ENCODE data around the gene CD82. TPM values are rescaled to one million over a fixed set of nuclear protein-coding genes. Genes with fewer than 3 reads are reported as not detected.

Gene CD82
- polyA plus RNA-seq, 1 of the 3 experiments (the other 2 are of a cell fraction) = 39.2 TPM

DNA sequence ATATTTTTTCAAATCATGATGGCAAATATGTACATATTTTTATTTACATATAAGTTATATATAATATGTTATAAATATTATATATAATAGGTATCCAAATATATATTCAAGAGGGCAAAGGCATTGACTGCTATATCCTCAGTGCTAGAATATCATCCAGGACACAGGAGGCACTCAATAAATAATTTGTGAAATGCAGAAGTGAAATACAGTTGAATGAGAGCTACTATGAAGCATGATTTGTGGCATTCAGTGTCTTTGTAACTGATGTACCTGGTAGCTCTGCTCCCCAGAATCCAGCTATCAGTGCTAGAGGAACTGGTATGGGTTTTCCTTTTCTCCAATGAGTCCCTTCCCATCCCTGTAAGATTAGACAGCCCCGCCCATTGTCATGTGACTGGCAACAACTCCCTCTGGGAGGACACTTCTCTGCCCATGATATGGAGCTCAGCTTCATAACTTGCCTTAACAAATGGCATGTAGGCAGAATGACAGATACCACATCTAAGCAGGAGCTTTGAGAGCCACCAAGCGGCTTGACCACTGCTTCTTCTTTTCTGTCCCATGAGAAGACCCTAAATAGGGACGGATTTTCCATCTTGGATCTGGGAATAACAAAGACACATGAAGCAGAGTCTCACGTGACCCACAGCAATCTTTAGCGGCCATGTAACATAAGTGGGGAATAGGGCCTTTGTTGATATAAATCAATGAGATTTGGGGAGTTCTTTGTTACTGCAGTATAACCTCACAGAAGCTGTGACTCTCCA is 10.2 kb upstream of the CD82 start:
- no peak overlapping the region for H3K9ac ChIP-seq
- H3K4me1 ChIP-seq (ENCODE audit: control insufficient read depth in 1 of 2, insufficient read depth in 2 of 2, low read depth in 1 of 2, low read length in 1 of 2) = peaks cover 0 to 5% of the 10 kb centered on the region in 2 experiments; a peak in 1 of 4 replicates
- H3F3A ChIP-seq (replicated peaks; ENCODE audit: insufficient read depth) = no peaks in the 10 kb centered on the region
- no peak for DNase-seq
- no peaks in the 10 kb centered on the region for H3K36me3 ChIP-seq (replicated peaks in 1 of 2; ENCODE audit: control insufficient read depth in 1 of 2, insufficient read depth in 2 of 2, low read length in 1 of 2)
- no peaks in the 10 kb centered on the region for H3K27me3 ChIP-seq (ENCODE audit: insufficient read depth)
- no peak overlapping the region for H2AFZ ChIP-seq (ENCODE audit: low read depth)
- ChIA-PET CTCF (interaction anchor here (0.8 to 13.7 kb wide), 13 partner anchors 11 to 555 kb away, joined by 3 to 610 read pairs (median 4); partner anchors contain the start of genes CD82 and EXT2), POLR2A (no interaction called here)
- no peaks in the 10 kb centered on the region for H3K9me2 ChIP-seq
- H3K4me3 ChIP-seq (ENCODE audit: low read depth in 2 of 2, low read length in 1 of 2) = no peak overlapping the region
- no peaks in the 10 kb centered on the region for H3K79me2 ChIP-seq (ENCODE audit: insufficient read depth)
- no peak overlapping the region for H3K4me2 ChIP-seq
- TF ChIP-seq NFIC (IDR thresholded peaks at IDR 0.05; ENCODE audit: borderline replicate concordance) = no peak
- TF ChIP-seq, protein P1, sequence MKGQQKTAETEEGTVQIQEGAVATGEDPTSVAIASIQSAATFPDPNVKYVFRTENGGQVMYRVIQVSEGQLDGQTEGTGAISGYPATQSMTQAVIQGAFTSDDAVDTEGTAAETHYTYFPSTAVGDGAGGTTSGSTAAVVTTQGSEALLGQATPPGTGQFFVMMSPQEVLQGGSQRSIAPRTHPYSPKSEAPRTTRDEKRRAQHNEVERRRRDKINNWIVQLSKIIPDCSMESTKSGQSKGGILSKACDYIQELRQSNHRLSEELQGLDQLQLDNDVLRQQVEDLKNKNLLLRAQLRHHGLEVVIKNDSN (IDR thresholded peaks at IDR 0.05; ENCODE audit: borderline replicate concordance, low read depth) = peak; percentile 13; the same call in 1 of the 2 replicates
- WGBS (ENCODE audit: low lambda C conversion rate) = 84% methylated on average over 5 of the region's 5 CpGs
- no peak overlapping the region for H3K27ac ChIP-seq (ENCODE audit: low read depth in 2 of 2, low read length in 1 of 2)
- no peaks in the 10 kb centered on the region for H3K9me3 ChIP-seq
- H4K20me1 ChIP-seq (ENCODE audit: insufficient read depth) = no peaks in the 10 kb centered on the region

DNA sequence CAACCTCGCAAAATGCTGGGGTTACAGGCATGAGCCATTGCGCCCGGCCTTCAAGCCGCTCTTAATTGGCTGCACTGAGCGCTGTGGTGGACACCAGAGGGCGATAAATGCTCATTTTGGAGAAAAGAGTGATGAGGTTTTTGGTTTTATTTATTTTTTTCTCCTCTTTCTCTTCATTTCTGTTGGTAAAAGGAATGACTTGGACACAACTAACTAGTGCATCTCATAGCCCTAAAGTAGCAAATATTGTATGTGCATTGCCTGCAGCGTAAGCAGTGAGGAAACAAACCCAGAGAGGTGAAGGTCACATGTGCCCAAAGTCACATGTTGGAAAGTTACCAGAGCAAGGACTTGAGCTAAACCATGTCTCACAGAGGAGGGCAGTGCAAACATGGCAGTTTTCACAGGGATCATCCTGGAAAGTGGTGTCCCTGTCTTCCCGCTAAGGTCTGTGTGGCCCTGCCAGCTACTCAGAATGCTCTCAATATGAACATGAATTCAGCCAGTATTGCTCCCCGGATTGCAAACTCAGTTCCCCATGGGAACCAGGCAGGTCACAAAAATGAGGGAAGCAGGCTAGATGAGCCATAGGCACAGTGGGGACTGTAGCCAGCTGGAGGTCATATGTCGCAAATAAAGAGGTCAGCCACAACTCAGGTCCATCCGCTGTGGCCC is 8.6 kb upstream of the CD82 start:
- Histone ChIP-seq H3K4me1 (ENCODE audit: control insufficient read depth in 1 of 2, insufficient read depth in 2 of 2, low read depth in 1 of 2, low read length in 1 of 2) (peaks cover 0 to 5% of the 10 kb centered on the region in 2 experiments; a peak in 1 of 4 replicates), H3K9me2 (no peaks in the 10 kb centered on the region), H3K9ac (no peak overlapping the region), H3K27me3 (ENCODE audit: insufficient read depth) (no peaks in the 10 kb centered on the region), H3F3A (replicated peaks; ENCODE audit: insufficient read depth) (no peaks in the 10 kb centered on the region), H3K4me2 (no peak overlapping the region), H2AFZ (ENCODE audit: low read depth) (no peak overlapping the region), H3K4me3 (ENCODE audit: low read depth in 2 of 2, low read length in 1 of 2) (peak overlapping the region in 1 of 2 experiments; percentile 28; a peak in 1 of 4 replicates), H3K9me3 (no peaks in the 10 kb centered on the region), H3K79me2 (ENCODE audit: insufficient read depth) (no peaks in the 10 kb centered on the region), H3K27ac (ENCODE audit: low read depth in 2 of 2, low read length in 1 of 2) (no peak overlapping the region), H3K36me3 (replicated peaks in 1 of 2; ENCODE audit: control insufficient read depth in 1 of 2, insufficient read depth in 2 of 2, low read length in 1 of 2) (no peaks in the 10 kb centered on the region), H4K20me1 (ENCODE audit: insufficient read depth) (no peaks in the 10 kb centered on the region)
- ChIA-PET POLR2A (interaction anchor here (0.8 kb wide), 1 partner anchor 60 kb away, joined by 3 read pairs; no protein-coding TSS in a partner anchor), CTCF (interaction anchor here (0.6 to 13.7 kb wide), 57 partner anchors 9 to 706 kb away, joined by 3 to 610 read pairs (median 4); partner anchors contain the start of genes CD82 and EXT2)
- peak; percentile 85 for TF ChIP-seq RAD21 (IDR thresholded peaks at IDR 0.05; ENCODE audit: low read length)
- TF ChIP-seq, protein P2, sequence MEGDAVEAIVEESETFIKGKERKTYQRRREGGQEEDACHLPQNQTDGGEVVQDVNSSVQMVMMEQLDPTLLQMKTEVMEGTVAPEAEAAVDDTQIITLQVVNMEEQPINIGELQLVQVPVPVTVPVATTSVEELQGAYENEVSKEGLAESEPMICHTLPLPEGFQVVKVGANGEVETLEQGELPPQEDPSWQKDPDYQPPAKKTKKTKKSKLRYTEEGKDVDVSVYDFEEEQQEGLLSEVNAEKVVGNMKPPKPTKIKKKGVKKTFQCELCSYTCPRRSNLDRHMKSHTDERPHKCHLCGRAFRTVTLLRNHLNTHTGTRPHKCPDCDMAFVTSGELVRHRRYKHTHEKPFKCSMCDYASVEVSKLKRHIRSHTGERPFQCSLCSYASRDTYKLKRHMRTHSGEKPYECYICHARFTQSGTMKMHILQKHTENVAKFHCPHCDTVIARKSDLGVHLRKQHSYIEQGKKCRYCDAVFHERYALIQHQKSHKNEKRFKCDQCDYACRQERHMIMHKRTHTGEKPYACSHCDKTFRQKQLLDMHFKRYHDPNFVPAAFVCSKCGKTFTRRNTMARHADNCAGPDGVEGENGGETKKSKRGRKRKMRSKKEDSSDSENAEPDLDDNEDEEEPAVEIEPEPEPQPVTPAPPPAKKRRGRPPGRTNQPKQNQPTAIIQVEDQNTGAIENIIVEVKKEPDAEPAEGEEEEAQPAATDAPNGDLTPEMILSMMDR (IDR thresholded peaks at IDR 0.05) = peak; percentile 91
- TF ChIP-seq CHD2 (IDR thresholded peaks at IDR 0.05; ENCODE audit: low read length, partially characterized antibody) = no peak
- TF ChIP-seq FOXJ3 (CRISPR knock-in tag; IDR thresholded peaks at IDR 0.05) = no peak
- TF ChIP-seq, protein P3, sequence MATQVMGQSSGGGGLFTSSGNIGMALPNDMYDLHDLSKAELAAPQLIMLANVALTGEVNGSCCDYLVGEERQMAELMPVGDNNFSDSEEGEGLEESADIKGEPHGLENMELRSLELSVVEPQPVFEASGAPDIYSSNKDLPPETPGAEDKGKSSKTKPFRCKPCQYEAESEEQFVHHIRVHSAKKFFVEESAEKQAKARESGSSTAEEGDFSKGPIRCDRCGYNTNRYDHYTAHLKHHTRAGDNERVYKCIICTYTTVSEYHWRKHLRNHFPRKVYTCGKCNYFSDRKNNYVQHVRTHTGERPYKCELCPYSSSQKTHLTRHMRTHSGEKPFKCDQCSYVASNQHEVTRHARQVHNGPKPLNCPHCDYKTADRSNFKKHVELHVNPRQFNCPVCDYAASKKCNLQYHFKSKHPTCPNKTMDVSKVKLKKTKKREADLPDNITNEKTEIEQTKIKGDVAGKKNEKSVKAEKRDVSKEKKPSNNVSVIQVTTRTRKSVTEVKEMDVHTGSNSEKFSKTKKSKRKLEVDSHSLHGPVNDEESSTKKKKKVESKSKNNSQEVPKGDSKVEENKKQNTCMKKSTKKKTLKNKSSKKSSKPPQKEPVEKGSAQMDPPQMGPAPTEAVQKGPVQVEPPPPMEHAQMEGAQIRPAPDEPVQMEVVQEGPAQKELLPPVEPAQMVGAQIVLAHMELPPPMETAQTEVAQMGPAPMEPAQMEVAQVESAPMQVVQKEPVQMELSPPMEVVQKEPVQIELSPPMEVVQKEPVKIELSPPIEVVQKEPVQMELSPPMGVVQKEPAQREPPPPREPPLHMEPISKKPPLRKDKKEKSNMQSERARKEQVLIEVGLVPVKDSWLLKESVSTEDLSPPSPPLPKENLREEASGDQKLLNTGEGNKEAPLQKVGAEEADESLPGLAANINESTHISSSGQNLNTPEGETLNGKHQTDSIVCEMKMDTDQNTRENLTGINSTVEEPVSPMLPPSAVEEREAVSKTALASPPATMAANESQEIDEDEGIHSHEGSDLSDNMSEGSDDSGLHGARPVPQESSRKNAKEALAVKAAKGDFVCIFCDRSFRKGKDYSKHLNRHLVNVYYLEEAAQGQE (IDR thresholded peaks at IDR 0.05; ENCODE audit: low read depth, low read length) = no peak
- no peak for TF ChIP-seq MXI1 (IDR thresholded peaks at IDR 0.05; ENCODE audit: low read depth, low read length)
- TF ChIP-seq EZH2phosphoT487 (IDR thresholded peaks at IDR 0.05; ENCODE audit: borderline replicate concordance, low read depth) = no peak
- TF ChIP-seq, protein P4, sequence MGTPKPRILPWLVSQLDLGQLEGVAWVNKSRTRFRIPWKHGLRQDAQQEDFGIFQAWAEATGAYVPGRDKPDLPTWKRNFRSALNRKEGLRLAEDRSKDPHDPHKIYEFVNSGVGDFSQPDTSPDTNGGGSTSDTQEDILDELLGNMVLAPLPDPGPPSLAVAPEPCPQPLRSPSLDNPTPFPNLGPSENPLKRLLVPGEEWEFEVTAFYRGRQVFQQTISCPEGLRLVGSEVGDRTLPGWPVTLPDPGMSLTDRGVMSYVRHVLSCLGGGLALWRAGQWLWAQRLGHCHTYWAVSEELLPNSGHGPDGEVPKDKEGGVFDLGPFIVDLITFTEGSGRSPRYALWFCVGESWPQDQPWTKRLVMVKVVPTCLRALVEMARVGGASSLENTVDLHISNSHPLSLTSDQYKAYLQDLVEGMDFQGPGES (IDR thresholded peaks at IDR 0.05; ENCODE audit: low read depth, low read length) = no peak
- TF ChIP-seq GATA2 (CRISPR knock-in tag; IDR thresholded peaks at IDR 0.05) = no peak
- TF ChIP-seq SMC3 (IDR thresholded peaks at IDR 0.05; ENCODE audit: low read depth, low read length) = peak; percentile 95
- TF ChIP-seq, protein P1 (IDR thresholded peaks at IDR 0.05; ENCODE audit: borderline replicate concordance, low read depth) = peak; percentile 46; the same call in 1 of the 2 replicates
- TF ChIP-seq, protein P5, sequence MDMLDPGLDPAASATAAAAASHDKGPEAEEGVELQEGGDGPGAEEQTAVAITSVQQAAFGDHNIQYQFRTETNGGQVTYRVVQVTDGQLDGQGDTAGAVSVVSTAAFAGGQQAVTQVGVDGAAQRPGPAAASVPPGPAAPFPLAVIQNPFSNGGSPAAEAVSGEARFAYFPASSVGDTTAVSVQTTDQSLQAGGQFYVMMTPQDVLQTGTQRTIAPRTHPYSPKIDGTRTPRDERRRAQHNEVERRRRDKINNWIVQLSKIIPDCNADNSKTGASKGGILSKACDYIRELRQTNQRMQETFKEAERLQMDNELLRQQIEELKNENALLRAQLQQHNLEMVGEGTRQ (IDR thresholded peaks at IDR 0.05; ENCODE audit: borderline replicate concordance, low read depth, low read length) = peak; percentile 15; the same call in 1 of the 2 replicates
- DNase-seq = no peak
- 43% methylated on average over 11 of the region's 11 CpGs for WGBS (ENCODE audit: low lambda C conversion rate)
